ENCODE results near the gene WDR46.

Gene WDR46

DNA sequence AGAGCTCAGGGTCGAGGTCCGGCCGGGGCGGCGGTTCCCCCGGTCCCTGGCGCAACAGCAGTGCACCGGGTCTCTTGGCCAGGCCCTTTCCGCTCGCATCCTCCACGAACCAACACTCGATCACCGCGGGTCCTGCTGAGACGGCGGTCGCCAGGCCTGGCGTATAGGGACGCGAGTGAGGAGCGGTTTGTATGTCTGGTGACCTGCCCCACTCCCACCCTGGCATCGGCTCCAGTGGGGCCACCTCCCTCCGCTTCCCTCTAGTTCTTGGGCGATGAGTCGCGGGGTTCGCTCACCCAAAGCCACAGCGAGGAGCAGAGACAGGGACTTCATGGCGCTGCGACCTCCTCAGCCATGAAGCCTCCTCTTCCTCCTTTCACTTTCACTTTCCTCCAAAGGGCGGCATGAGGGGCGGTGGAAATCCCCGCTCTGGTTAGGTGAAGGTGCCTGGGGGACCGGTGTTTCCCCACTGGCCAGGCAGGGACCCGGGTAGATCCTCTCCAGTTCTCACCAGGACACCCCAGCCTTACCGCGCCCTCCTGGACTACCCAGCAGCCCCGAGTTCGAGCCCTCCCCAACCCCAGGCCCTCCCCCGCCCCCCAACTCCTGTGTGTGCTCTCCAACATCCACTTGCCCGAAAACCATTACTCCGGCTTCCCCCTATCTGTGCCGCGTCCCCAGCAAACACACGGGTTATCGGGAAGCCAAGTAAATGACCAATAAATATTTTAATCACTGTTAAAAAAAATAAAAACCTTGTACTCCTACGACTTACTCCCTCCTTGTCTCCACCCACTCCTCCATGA, 24.9 kb upstream of the WDR46 start, which contains the start of gene TAPBP:
Gene TAPBP, minus strand, starts transcription at position 370 of the 806 bp plus-strand sequence. Its CDS starts 37 bp downstream, at position 333.
- Histone ChIP-seq H3K9me2 (replicated peaks; ENCODE audit: control insufficient read depth, low read length) (no peaks in the 10 kb centered on the region), H3K27me3 (ENCODE audit: control insufficient read depth, low read length) (no peaks in the 10 kb centered on the region), H3F3A (ENCODE audit: control insufficient read depth, insufficient read depth) (peaks cover 17% of the 10 kb centered on the region), H3K4me1 (ENCODE audit: control insufficient read depth, low read length) (peaks cover 39% of the 10 kb centered on the region), H3K9me3 (ENCODE audit: control insufficient read depth, insufficient read depth, low read length) (no peaks in the 10 kb centered on the region), H3K79me2 (ENCODE audit: control insufficient read depth, low read length) (peaks cover 60% of the 10 kb centered on the region), H3K4me3 (ENCODE audit: low read length) (peak within 1 kb of the TSS; percentile 95), H4K20me1 (ENCODE audit: control insufficient read depth, insufficient read depth, low read depth, low read length) (peaks cover 6% of the 10 kb centered on the region; the same call in 1 of the 2 replicates), H3K4me2 (ENCODE audit: low read length) (peak within 1 kb of the TSS; percentile 91), H3K36me3 (ENCODE audit: control insufficient read depth, low read length) (peaks cover 54% of the 10 kb centered on the region), H3K27ac (ENCODE audit: low read depth, low read length) (peak within 1 kb of the TSS; percentile 93)
- TF ChIP-seq EZH2phosphoT487 (IDR thresholded peaks at IDR 0.05; ENCODE audit: borderline replicate concordance, low read length): no peak
- TF ChIP-seq, protein P1, sequence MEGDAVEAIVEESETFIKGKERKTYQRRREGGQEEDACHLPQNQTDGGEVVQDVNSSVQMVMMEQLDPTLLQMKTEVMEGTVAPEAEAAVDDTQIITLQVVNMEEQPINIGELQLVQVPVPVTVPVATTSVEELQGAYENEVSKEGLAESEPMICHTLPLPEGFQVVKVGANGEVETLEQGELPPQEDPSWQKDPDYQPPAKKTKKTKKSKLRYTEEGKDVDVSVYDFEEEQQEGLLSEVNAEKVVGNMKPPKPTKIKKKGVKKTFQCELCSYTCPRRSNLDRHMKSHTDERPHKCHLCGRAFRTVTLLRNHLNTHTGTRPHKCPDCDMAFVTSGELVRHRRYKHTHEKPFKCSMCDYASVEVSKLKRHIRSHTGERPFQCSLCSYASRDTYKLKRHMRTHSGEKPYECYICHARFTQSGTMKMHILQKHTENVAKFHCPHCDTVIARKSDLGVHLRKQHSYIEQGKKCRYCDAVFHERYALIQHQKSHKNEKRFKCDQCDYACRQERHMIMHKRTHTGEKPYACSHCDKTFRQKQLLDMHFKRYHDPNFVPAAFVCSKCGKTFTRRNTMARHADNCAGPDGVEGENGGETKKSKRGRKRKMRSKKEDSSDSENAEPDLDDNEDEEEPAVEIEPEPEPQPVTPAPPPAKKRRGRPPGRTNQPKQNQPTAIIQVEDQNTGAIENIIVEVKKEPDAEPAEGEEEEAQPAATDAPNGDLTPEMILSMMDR (IDR thresholded peaks at IDR 0.05; ENCODE audit: low read depth, low read length, poor library complexity, severe bottlenecking): no peak

DNA sequence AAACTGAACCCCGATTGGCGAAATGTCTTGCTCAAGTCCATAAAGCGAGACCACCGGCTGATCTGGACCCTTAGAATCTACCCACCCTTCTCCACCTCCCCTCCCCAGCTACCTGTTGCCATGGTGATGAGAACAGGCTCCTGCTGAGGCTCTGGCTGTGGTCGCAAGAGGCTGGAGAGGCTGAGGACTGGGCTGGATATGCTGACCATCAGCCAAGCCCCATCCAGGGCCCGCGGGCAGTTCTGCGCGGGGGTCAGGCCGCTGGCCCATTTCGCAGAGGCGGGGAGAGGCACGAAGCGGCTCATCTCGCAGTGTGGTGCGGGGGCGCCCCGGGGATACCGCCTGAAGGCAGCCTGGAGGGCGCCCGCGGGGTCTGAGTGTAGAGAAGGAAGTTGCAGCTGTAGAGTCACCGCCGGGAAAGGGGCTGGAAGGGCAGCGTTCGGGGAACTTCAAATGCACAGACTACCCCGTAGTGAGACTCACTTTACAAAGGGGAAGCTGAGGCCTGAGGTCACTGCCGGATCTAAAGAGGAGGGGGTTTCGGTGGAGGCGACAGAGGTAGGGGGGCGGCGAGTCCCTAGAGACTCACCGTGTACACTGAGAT, 24.2 kb upstream of the WDR46 start:
- TF ChIP-seq, protein P1 (IDR thresholded peaks at IDR 0.05; ENCODE audit: low read depth, low read length, poor library complexity, severe bottlenecking): peak; percentile 40
- no peak; the same call in 1 of the 2 replicates for TF ChIP-seq EZH2phosphoT487 (IDR thresholded peaks at IDR 0.05; ENCODE audit: borderline replicate concordance, low read length)
- peaks cover 53% of the 10 kb centered on the region for H3K36me3 ChIP-seq (ENCODE audit: control insufficient read depth, low read length)
- H3K4me3 ChIP-seq (ENCODE audit: low read length): peak overlapping the region; percentile 95
- H3K27ac ChIP-seq (ENCODE audit: low read depth, low read length): peak overlapping the region; percentile 93
- H3K9me3 ChIP-seq (ENCODE audit: control insufficient read depth, insufficient read depth, low read length): no peaks in the 10 kb centered on the region
- H3F3A ChIP-seq (ENCODE audit: control insufficient read depth, insufficient read depth): peaks cover 9% of the 10 kb centered on the region
- H3K27me3 ChIP-seq (ENCODE audit: control insufficient read depth, low read length): no peaks in the 10 kb centered on the region
- H4K20me1 ChIP-seq (ENCODE audit: control insufficient read depth, insufficient read depth, low read depth, low read length): peaks cover 6% of the 10 kb centered on the region; the same call in 1 of the 2 replicates
- H3K4me1 ChIP-seq (ENCODE audit: control insufficient read depth, low read length): peaks cover 32% of the 10 kb centered on the region
- H3K79me2 ChIP-seq (ENCODE audit: control insufficient read depth, low read length): peaks cover 62% of the 10 kb centered on the region
- H3K4me2 ChIP-seq (ENCODE audit: low read length): peak overlapping the region; percentile 91
- H3K9me2 ChIP-seq (replicated peaks; ENCODE audit: control insufficient read depth, low read length): no peaks in the 10 kb centered on the region

DNA sequence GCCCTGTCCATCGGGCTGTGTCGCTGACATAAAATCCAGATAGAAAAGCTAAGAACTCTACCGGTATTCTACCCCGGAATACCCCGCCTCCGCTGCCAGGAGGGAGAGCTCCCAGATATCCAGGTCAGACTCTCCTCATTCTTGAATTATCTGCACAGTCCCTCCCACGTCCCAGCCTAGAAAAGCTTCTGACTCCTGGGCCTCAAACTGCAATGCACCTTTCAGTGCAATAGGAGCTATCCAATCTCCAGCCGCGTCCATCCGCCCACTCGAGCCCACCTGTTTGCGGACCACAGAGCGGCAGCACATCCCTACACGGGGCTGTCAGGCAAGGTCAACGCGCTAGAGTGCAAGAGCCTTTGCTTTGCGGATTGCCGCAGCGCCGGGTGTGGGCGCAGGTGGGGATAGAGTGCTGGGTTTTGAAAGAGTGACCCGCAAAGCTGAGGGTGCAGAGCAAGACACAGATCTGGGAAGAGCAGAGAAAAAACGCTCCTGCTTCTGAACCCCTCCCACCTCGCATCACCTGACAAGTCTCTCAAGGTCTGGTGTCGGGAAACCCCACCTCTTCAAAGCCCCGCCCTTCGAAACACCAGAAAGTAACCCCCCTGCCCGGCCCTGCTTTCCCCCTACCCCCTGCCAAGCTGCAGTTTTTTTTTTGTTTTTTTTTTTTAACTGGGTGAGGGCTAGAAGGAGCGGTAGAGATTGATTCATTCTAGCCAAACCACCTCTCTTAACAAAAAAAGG, 23.5 kb upstream of the WDR46 start:
- TF ChIP-seq EZH2phosphoT487 (IDR thresholded peaks at IDR 0.05; ENCODE audit: borderline replicate concordance, low read length): no peak
- TF ChIP-seq, protein P1 (IDR thresholded peaks at IDR 0.05; ENCODE audit: low read depth, low read length, poor library complexity, severe bottlenecking): no peak
- Histone ChIP-seq H3K79me2 (ENCODE audit: control insufficient read depth, low read length) (peaks cover 68% of the 10 kb centered on the region), H3K4me3 (ENCODE audit: low read length) (peak overlapping the region; percentile 95), H3K9me3 (ENCODE audit: control insufficient read depth, insufficient read depth, low read length) (no peaks in the 10 kb centered on the region), H3K4me2 (ENCODE audit: low read length) (peak overlapping the region; percentile 91), H3F3A (ENCODE audit: control insufficient read depth, insufficient read depth) (0 out of 2 replicates have a peak, but pooled peaks cover 8% of the 10 kb centered on the region), H3K27ac (ENCODE audit: low read depth, low read length) (peak overlapping the region; percentile 93), H4K20me1 (ENCODE audit: control insufficient read depth, insufficient read depth, low read depth, low read length) (peaks cover 6% of the 10 kb centered on the region; the same call in 1 of the 2 replicates), H3K36me3 (ENCODE audit: control insufficient read depth, low read length) (peaks cover 57% of the 10 kb centered on the region), H3K27me3 (ENCODE audit: control insufficient read depth, low read length) (no peaks in the 10 kb centered on the region), H3K9me2 (replicated peaks; ENCODE audit: control insufficient read depth, low read length) (no peaks in the 10 kb centered on the region), H3K4me1 (ENCODE audit: control insufficient read depth, low read length) (peaks cover 30% of the 10 kb centered on the region)
